Mesothelial cell of epicardium (in vitro differentiated cells): ENCODE results near the gene IFNL2. TPM values are rescaled to one million over a fixed set of nuclear protein-coding genes. Genes with fewer than 3 reads are reported as not detected.

Experiments used
- DNase-seq, 2 experiments: peaks; one replicate each; pipeline ENCODE4 v3.0.0; 2021; ENCODE audit warnings: low spot score in 2 of 2; ENCODE audit not compliant: unreplicated experiment in 2 of 2
- H3K27ac Mint-ChIP-seq: 2 replicates; pipeline ENCODE4 v1.8.0; 2021; ENCODE audit warnings: mixed read lengths
- H3K27me3 Mint-ChIP-seq: 2 replicates; pipeline ENCODE4 v1.8.0; 2021; ENCODE audit warnings: low read depth, mixed read lengths
- H3K36me3 Mint-ChIP-seq: 2 replicates; pipeline ENCODE4 v1.8.0; 2021; ENCODE audit warnings: mixed read lengths
- H3K4me1 Mint-ChIP-seq: 2 replicates; pipeline ENCODE4 v1.8.0; 2021; ENCODE audit warnings: mixed read lengths
- H3K4me3 Mint-ChIP-seq: 2 replicates; pipeline ENCODE4 v1.8.0; 2021; ENCODE audit warnings: mild to moderate bottlenecking, moderate library complexity, mixed read lengths
- H3K9me3 Mint-ChIP-seq: 2 replicates; pipeline ENCODE4 v1.8.0; 2021; ENCODE audit warnings: mixed read lengths
- total RNA-seq: library from RNA; stranded (reverse); gene quantifications from 3 replicates; pipeline ENCODE4 v1.2.1, GENCODE V29; 2021
- TF ChIP-seq, protein P1 (sequence below): fragments of 200-600 bp; sonication (generic); IDR thresholded peaks from one replicate; pipeline ENCODE4 v1.5.0; 2021; ENCODE audit warnings: antibody characterized with exemption; ENCODE audit not compliant: unreplicated experiment

IFNL2 gene
- total RNA-seq, 1 donor from 2014 or later: not detected

DNA sequence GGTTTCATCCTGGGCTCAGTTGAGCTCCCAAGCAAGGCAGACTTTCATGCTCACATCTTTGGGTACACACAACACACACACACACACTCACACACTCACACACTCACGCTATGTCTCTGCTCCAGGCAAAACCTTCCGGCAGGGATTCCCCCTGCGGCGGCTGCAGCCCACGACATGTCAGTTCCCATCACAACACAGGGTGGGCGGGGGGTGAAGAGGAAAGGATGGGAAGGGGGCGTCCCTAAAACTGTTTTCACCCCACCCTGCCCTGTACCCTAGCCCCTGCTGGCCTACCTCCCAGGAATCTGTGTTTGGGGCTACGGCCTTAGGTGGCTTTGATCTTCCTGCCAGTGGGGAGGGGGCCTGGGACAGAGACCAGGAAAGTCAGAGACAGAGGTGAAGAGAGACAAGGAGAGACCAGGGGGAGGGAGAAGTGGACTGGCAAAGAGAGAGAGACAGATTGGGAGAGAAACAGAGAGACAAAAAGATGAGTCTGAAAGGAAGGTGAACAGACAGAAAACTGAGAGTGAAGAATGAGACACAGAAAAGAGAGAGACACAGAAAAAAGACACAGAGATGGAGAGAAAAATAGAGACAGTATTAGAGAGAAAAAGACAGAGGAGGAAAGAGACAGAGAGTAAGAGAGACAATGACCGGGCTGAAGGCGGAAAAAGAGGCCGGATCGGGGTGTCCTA, 48.6 kb downstream of the IFNL2 start:
- Mint-ChIP-seq H3K27ac (no peak overlapping the region), H3K9me3 (no peaks in the 10 kb centered on the region), H3K4me3 (no peak overlapping the region), H3K36me3 (peaks cover 29% of the 10 kb centered on the region), H3K27me3 (peaks cover 4% of the 10 kb centered on the region), H3K4me1 (peaks cover 13% of the 10 kb centered on the region)
- TF ChIP-seq, protein P1, sequence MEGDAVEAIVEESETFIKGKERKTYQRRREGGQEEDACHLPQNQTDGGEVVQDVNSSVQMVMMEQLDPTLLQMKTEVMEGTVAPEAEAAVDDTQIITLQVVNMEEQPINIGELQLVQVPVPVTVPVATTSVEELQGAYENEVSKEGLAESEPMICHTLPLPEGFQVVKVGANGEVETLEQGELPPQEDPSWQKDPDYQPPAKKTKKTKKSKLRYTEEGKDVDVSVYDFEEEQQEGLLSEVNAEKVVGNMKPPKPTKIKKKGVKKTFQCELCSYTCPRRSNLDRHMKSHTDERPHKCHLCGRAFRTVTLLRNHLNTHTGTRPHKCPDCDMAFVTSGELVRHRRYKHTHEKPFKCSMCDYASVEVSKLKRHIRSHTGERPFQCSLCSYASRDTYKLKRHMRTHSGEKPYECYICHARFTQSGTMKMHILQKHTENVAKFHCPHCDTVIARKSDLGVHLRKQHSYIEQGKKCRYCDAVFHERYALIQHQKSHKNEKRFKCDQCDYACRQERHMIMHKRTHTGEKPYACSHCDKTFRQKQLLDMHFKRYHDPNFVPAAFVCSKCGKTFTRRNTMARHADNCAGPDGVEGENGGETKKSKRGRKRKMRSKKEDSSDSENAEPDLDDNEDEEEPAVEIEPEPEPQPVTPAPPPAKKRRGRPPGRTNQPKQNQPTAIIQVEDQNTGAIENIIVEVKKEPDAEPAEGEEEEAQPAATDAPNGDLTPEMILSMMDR: no peak
- DNase-seq: no peak

DNA sequence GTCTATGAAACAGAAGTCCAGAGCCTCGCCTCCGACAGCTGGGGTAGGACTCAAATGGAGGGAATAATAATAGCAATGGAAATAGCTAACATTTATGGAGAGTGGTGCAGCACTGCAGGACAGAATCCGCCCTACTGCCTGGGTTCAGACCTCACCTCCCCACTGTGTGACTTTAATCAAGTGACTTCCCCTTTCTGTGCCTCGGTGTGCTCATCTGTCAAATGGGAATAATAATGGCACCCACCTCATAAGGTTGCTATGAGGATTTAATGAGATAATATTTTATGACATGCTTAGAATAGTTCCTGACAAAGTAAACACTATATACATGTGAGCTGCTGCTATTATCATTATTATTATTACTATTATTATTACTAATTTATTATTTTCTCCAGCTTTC, 49.3 kb downstream of the IFNL2 start:
- no peak for DNase-seq
- peaks cover 13% of the 10 kb centered on the region for H3K4me1 Mint-ChIP-seq
- peaks cover 24% of the 10 kb centered on the region for H3K36me3 Mint-ChIP-seq
- H3K4me3 Mint-ChIP-seq: no peak overlapping the region
- peaks cover 4% of the 10 kb centered on the region for H3K27me3 Mint-ChIP-seq
- H3K9me3 Mint-ChIP-seq: no peaks in the 10 kb centered on the region
- TF ChIP-seq, protein P1: no peak
- no peak overlapping the region for H3K27ac Mint-ChIP-seq

GRCh38 chr19:39318071-39318470, 49.9 kb downstream of the IFNL2 start:
- no peak for DNase-seq
- H3K9me3 Mint-ChIP-seq: no peaks in the 10 kb centered on the region
- peaks cover 13% of the 10 kb centered on the region for H3K4me1 Mint-ChIP-seq
- H3K36me3 Mint-ChIP-seq: peaks cover 22% of the 10 kb centered on the region
- H3K4me3 Mint-ChIP-seq: no peak overlapping the region
- peaks cover 4% of the 10 kb centered on the region for H3K27me3 Mint-ChIP-seq
- no peak overlapping the region for H3K27ac Mint-ChIP-seq
- TF ChIP-seq, protein P1: no peak

GRCh38 chr19:39318690-39319089, 50.5 kb downstream of the IFNL2 start:
- Mint-ChIP-seq H3K9me3 (no peaks in the 10 kb centered on the region), H3K4me1 (peaks cover 13% of the 10 kb centered on the region), H3K27ac (no peak overlapping the region), H3K4me3 (peak overlapping the region; percentile 82), H3K36me3 (peaks cover 18% of the 10 kb centered on the region), H3K27me3 (peaks cover 4% of the 10 kb centered on the region)
- TF ChIP-seq, protein P1: no peak
- DNase-seq: no peak

- Mint-ChIP-seq H3K36me3 (peaks cover 15% of the 10 kb centered on the region), H3K27ac (no peak overlapping the region), H3K4me3 (peak overlapping the region; percentile 82), H3K9me3 (no peaks in the 10 kb centered on the region), H3K4me1 (peaks cover 13% of the 10 kb centered on the region), H3K27me3 (peaks cover 4% of the 10 kb centered on the region)
- TF ChIP-seq, protein P1: no peak
- no peak for DNase-seq
These were observed 51.1 kb downstream of the IFNL2 start for GRCh38 chr19:39319098-39319891.

Other genes with a start within 250 kb of the IFNL2 start
- 9.5 to 10.2 TPM (median 9.6 TPM) in 3 replicates for gene FBXO27, start 235.8 kb upstream of the IFNL2 start, total RNA-seq
- not detected in 3 replicates for gene ACP7, start 184.0 kb upstream of the IFNL2 start, total RNA-seq
- 101 to 103 TPM (median 102 TPM) in 3 replicates for gene PAK4, start 142.6 kb upstream of the IFNL2 start, total RNA-seq
- 11.7 to 14.8 TPM (median 12.2 TPM) in 3 replicates for gene NCCRP1, start 71.4 kb upstream of the IFNL2 start, total RNA-seq
- not detected in 3 replicates for gene SYCN, start 64.1 kb upstream of the IFNL2 start, total RNA-seq
- not detected in 3 replicates for gene IFNL3, start 23.4 kb upstream of the IFNL2 start, total RNA-seq
- 0.14 to 0.74 TPM (median 0.40 TPM) in 3 replicates for gene IFNL4, start 19.5 kb upstream of the IFNL2 start, total RNA-seq
- not detected in 3 replicates for gene IFNL1, start 28.0 kb downstream of the IFNL2 start, total RNA-seq
- gene LRFN1, start 52.5 kb downstream of the IFNL2 start, total RNA-seq: 19.1 to 20.6 TPM (median 20.4 TPM) in 3 replicates
- not detected in 3 replicates for gene GMFG, start 67.6 kb downstream of the IFNL2 start, total RNA-seq
- gene SAMD4B, start 74.0 kb downstream of the IFNL2 start, total RNA-seq: 128 to 143 TPM (median 133 TPM) in 3 replicates
- 41.4 to 47.8 TPM (median 42.9 TPM) in 3 replicates for gene PAF1, start 122.7 kb downstream of the IFNL2 start, total RNA-seq
- gene MED29, start 123.0 kb downstream of the IFNL2 start, total RNA-seq: 35.6 to 39.2 TPM (median 36.1 TPM) in 3 replicates
- 111 to 113 TPM (median 111 TPM) in 3 replicates for gene ZFP36, start 138.5 kb downstream of the IFNL2 start, total RNA-seq
- 160 to 172 TPM (median 164 TPM) in 3 replicates for gene PLEKHG2, start 144.3 kb downstream of the IFNL2 start, total RNA-seq
- gene RPS16, start 167.6 kb downstream of the IFNL2 start, total RNA-seq: 1,616 to 1,722 TPM (median 1,707 TPM) in 3 replicates
- 127 to 136 TPM (median 129 TPM) in 3 replicates for gene SUPT5H, start 177.2 kb downstream of the IFNL2 start, total RNA-seq
- 69.3 to 78.9 TPM (median 70.7 TPM) in 3 replicates for gene TIMM50, start 212.4 kb downstream of the IFNL2 start, total RNA-seq
- 0.40 to 0.53 TPM (median 0.50 TPM) in 3 replicates for gene DLL3, start 230.6 kb downstream of the IFNL2 start, total RNA-seq
- 0.60 to 0.81 TPM (median 0.78 TPM) in 3 replicates for gene SELENOV, start 246.7 kb downstream of the IFNL2 start, total RNA-seq